Progenitor cell of endocrine pancreas (in vitro differentiated cells): ENCODE measurements around the gene CRMP1. TPM values are rescaled to one million over a fixed set of nuclear protein-coding genes. Genes with fewer than 3 reads are reported as not detected.

Experiments used
- DNase-seq: peaks from one replicate; pipeline ENCODE4 v3.0.0; 2021; ENCODE audit warnings: low spot score; ENCODE audit not compliant: unreplicated experiment
- H3K27ac Mint-ChIP-seq: 2 replicates; pipeline ENCODE4 v1.8.0; 2021; ENCODE audit warnings: mild to moderate bottlenecking, moderate library complexity, mixed read lengths
- H3K27me3 Mint-ChIP-seq: 2 replicates; pipeline ENCODE4 v1.8.0; 2021; ENCODE audit warnings: mixed read lengths
- H3K36me3 Mint-ChIP-seq: 2 replicates; pipeline ENCODE4 v1.8.0; 2022; ENCODE audit warnings: mixed read lengths; ENCODE audit not compliant: insufficient read depth
- H3K4me1 Mint-ChIP-seq: 2 replicates; pipeline ENCODE4 v1.8.0; 2021; ENCODE audit warnings: low read depth, mixed read lengths
- H3K4me3 Mint-ChIP-seq: 2 replicates; pipeline ENCODE4 v1.8.0; 2021; ENCODE audit warnings: low read depth, mild to moderate bottlenecking, moderate library complexity, mixed read lengths
- H3K9me3 Mint-ChIP-seq: 2 replicates; pipeline ENCODE4 v1.8.0; 2021; ENCODE audit warnings: low read depth, mixed read lengths
- CTCF ChIP-seq: fragments of 200-600 bp; sonication (generic); IDR thresholded peaks from one replicate; pipeline ENCODE4 v1.5.0; 2021; ENCODE audit warnings: antibody characterized with exemption, mild to moderate bottlenecking; ENCODE audit not compliant: unreplicated experiment
- total RNA-seq: library from RNA; stranded (reverse); gene quantifications from 2 replicates; pipeline ENCODE4 v1.2.1, GENCODE V29; 2021

The CRMP1 gene
- total RNA-seq, 1 donor from 2014 or later = 17.6 TPM

- no peak for DNase-seq
- Mint-ChIP-seq H3K36me3 (peaks cover 2% of the 10 kb centered on the region), H3K4me1 (no peaks in the 10 kb centered on the region), H3K9me3 (no peaks in the 10 kb centered on the region), H3K27ac (no peak overlapping the region), H3K4me3 (no peak overlapping the region), H3K27me3 (peaks cover 36% of the 10 kb centered on the region)
- no peak for TF ChIP-seq CTCF
Observed at GRCh38 chr4:5845035-5845905, 47.6 kb downstream of the CRMP1 start.

- no peak overlapping the region for H3K27ac Mint-ChIP-seq
- peaks cover 2% of the 10 kb centered on the region for H3K36me3 Mint-ChIP-seq
Observed at GRCh38 chr4:5843573-5844530, 49.0 kb downstream of the CRMP1 start.

GRCh38 chr4:5842456-5842855 lies 50.4 kb downstream of the CRMP1 start:
- no peaks in the 10 kb centered on the region for H3K4me1 Mint-ChIP-seq

More at GRCh38 chr4:5843573-5844530, 49.0 kb downstream of the CRMP1 start:
- no peaks in the 10 kb centered on the region for H3K4me1 Mint-ChIP-seq
- no peaks in the 10 kb centered on the region for H3K9me3 Mint-ChIP-seq
- H3K27me3 Mint-ChIP-seq = peaks cover 46% of the 10 kb centered on the region
- no peak for TF ChIP-seq CTCF
- DNase-seq = no peak
- H3K4me3 Mint-ChIP-seq = no peak overlapping the region

GRCh38 chr4:5839751-5840674 lies 52.9 kb downstream of the CRMP1 start:
- H3K4me3 Mint-ChIP-seq = no peak overlapping the region
- H3K4me1 Mint-ChIP-seq = no peaks in the 10 kb centered on the region
- no peaks in the 10 kb centered on the region for H3K36me3 Mint-ChIP-seq
- no peaks in the 10 kb centered on the region for H3K9me3 Mint-ChIP-seq
- DNase-seq = no peak
- TF ChIP-seq CTCF = no peak
- H3K27ac Mint-ChIP-seq = no peak overlapping the region
- H3K27me3 Mint-ChIP-seq = peaks cover 61% of the 10 kb centered on the region

More at GRCh38 chr4:5842456-5842855, 50.4 kb downstream of the CRMP1 start:
- no peak for DNase-seq
- no peak for TF ChIP-seq CTCF
- Mint-ChIP-seq H3K27ac (no peak overlapping the region), H3K4me3 (no peak overlapping the region), H3K27me3 (peaks cover 51% of the 10 kb centered on the region), H3K36me3 (no peaks in the 10 kb centered on the region), H3K9me3 (no peaks in the 10 kb centered on the region)
